H1 (cell line): Measurements from ENCODE around the gene VTN. TPM values are rescaled to one million over a fixed set of nuclear protein-coding genes. Genes with fewer than 3 reads are reported as not detected.

Experiments
- CTCF ChIA-PET: fragments of 300-600 bp; sonication (Branson Sonifier 250); formaldehyde crosslinking; loops from one replicate; lab custom pipeline; 2021; ENCODE audit not compliant: partially characterized antibody; lab: Charles Lee
- POLR2A ChIA-PET: fragments of 300-600 bp; sonication (Branson Sonifier 250); formaldehyde crosslinking; loops from one replicate; lab custom pipeline; 2021; ENCODE audit warnings: inconsistent platforms; ENCODE audit not compliant: partially characterized antibody; lab: Charles Lee
- DNase-seq, 2 experiments: peaks; one replicate each; pipeline versions ENCODE4 v3.0.0 to v3.0.0-alpha.2; 2010 to 2022; ENCODE audit warnings: low spot score in 2 of 2, low read depth in 1 of 2, mixed read lengths in 1 of 2
- FAIRE-seq: peaks from 2 replicates; lab custom pipeline; 2011; peaks lifted over from hg19 to GRCh38; lab: Jason Lieb, UNC
- H2AFZ ChIP-seq: 2 replicates; pipeline ENCODE4 v1.8.1; 2012; ENCODE audit warnings: low read length, inconsistent platforms
- H2AK5ac ChIP-seq: 2 replicates; pipeline ENCODE4 v1.6.1; 2013; ENCODE audit warnings: low read depth, low read length
- H2BK120ac ChIP-seq: replicated peaks from 2 replicates; pipeline ENCODE3; 2013; ENCODE audit warnings: low read depth, low read length, inconsistent platforms
- H2BK12ac ChIP-seq: 2 replicates; pipeline ENCODE4 v1.6.1; 2013; ENCODE audit warnings: low read depth, low read length
- H2BK15ac ChIP-seq: 2 replicates; pipeline ENCODE4 v1.6.1; 2013; ENCODE audit warnings: low read length
- H2BK20ac ChIP-seq: 2 replicates; pipeline ENCODE4 v1.6.1; 2013; ENCODE audit warnings: low read length
- H2BK5ac ChIP-seq: 2 replicates; pipeline ENCODE4 v1.6.1; 2013; ENCODE audit warnings: low read depth, low read length
- H3K14ac ChIP-seq: 2 replicates; pipeline ENCODE4 v1.6.1; 2013; ENCODE audit warnings: inconsistent platforms; ENCODE audit not compliant: insufficient read length
- H3K18ac ChIP-seq: 2 replicates; pipeline ENCODE4 v1.6.1; 2013; ENCODE audit warnings: low read length; ENCODE audit errors: extremely low read depth
- H3K23ac ChIP-seq: 2 replicates; pipeline ENCODE4 v1.6.1; 2013; ENCODE audit warnings: inconsistent platforms; ENCODE audit not compliant: insufficient read length
- H3K23me2 ChIP-seq: 2 replicates; pipeline ENCODE4 v1.6.1; 2013; ENCODE audit warnings: low read depth, low read length
- H3K27ac ChIP-seq: 2 replicates; pipeline ENCODE4 v1.6.1; 2011; ENCODE audit warnings: low read depth, low read length, inconsistent platforms
- H3K27me3 ChIP-seq, 4 experiments: replicated peaks in 1 of 4; 1 replicate in 1 of 4; 2 replicates in 3 of 4; pipeline versions ENCODE4 v1.6.1 to v1.8.1; 2011 to 2013; ENCODE audit warnings: low read length in 3 of 4, mild to moderate bottlenecking in 3 of 4, inconsistent platforms in 2 of 4, mixed read lengths in 2 of 4, moderate library complexity in 1 of 4; ENCODE audit not compliant: control insufficient read depth in 3 of 4, insufficient read depth in 3 of 4; ENCODE audit errors: extremely low read depth in 1 of 4
- H3K36me3 ChIP-seq, 4 experiments: 2 replicates each; pipeline versions ENCODE4 v1.6.1 to v1.8.1; 2011 to 2013; ENCODE audit warnings: mild to moderate bottlenecking in 4 of 4, low read length in 3 of 4, moderate library complexity in 2 of 4, control low read depth in 1 of 4, inconsistent platforms in 1 of 4; ENCODE audit not compliant: insufficient read depth in 4 of 4, control insufficient read depth in 2 of 4
- H3K4ac ChIP-seq: replicated peaks from 2 replicates; pipeline ENCODE3; 2013; ENCODE audit warnings: low read length, low read depth, mixed read lengths, inconsistent platforms; ENCODE audit not compliant: insufficient read length
- H3K4me1 ChIP-seq, 4 experiments: replicated peaks in 1 of 4; 1 replicate in 1 of 4; 2 replicates in 3 of 4; pipeline versions ENCODE4 v1.6.1 to v1.8.1; 2011 to 2013; ENCODE audit warnings: low read length in 3 of 4, inconsistent platforms in 2 of 4, mixed read lengths in 1 of 4; ENCODE audit not compliant: insufficient read depth in 4 of 4, control insufficient read depth in 3 of 4
- H3K4me2 ChIP-seq, 2 experiments: 2 replicates each; pipeline versions ENCODE4 v1.6.1 to v1.8.1; 2011 to 2013; ENCODE audit warnings: low read depth in 2 of 2, low read length in 2 of 2, control low read depth in 1 of 2, inconsistent platforms in 1 of 2, mild to moderate bottlenecking in 1 of 2; ENCODE audit not compliant: insufficient read depth in 1 of 2
- H3K4me3 ChIP-seq, 4 experiments: fragments of 200-600, 300-600 bp in 1 of 4; sonication (generic), shearing (Covaris generic), sonication (Bioruptor Twin) in 1 of 4; 2 replicates each; pipeline versions ENCODE4 v1.5.1 to v1.8.1; 2011 to 2016; ENCODE audit warnings: low read length in 4 of 4, low read depth in 3 of 4, control low read depth in 2 of 4, inconsistent platforms in 2 of 4, mild to moderate bottlenecking in 2 of 4, mixed read lengths in 1 of 4, moderate library complexity in 1 of 4; ENCODE audit not compliant: insufficient read depth in 2 of 4; ENCODE audit errors: extremely low read depth in 1 of 4
- H3K56ac ChIP-seq: replicated peaks from 2 replicates; pipeline ENCODE3; 2013; ENCODE audit warnings: low read depth, mild to moderate bottlenecking, mixed read lengths, low read length, inconsistent platforms; ENCODE audit not compliant: insufficient read length
- H3K79me1 ChIP-seq: 2 replicates; pipeline ENCODE4 v1.6.1; 2013; ENCODE audit warnings: low read depth, low read length, control low read depth
- H3K79me2 ChIP-seq, 2 experiments: 2 replicates each; pipeline versions ENCODE4 v1.6.1 to v1.8.1; 2012 to 2013; ENCODE audit warnings: low read length in 2 of 2, mild to moderate bottlenecking in 2 of 2, inconsistent platforms in 1 of 2; ENCODE audit not compliant: insufficient read depth in 2 of 2, control insufficient read depth in 1 of 2
- H3K9ac ChIP-seq, 4 experiments: replicated peaks in 1 of 4; 1 replicate in 1 of 4; 2 replicates in 3 of 4; pipeline versions ENCODE4 v1.6.1 to v1.8.1; 2011 to 2013; ENCODE audit warnings: low read depth in 3 of 4, low read length in 3 of 4, control low read depth in 2 of 4, mild to moderate bottlenecking in 2 of 4, moderate library complexity in 2 of 4, inconsistent platforms in 1 of 4; ENCODE audit errors: extremely low read depth in 1 of 4
- H3K9me3 ChIP-seq, 2 experiments: 2 replicates each; pipeline versions ENCODE4 v1.6.1 to v1.8.1; 2012 to 2013; ENCODE audit warnings: mild to moderate bottlenecking in 2 of 2, moderate library complexity in 2 of 2, control low read depth in 1 of 2, inconsistent platforms in 1 of 2, low read depth in 1 of 2, low read length in 1 of 2, mixed read lengths in 1 of 2; ENCODE audit not compliant: insufficient read depth in 2 of 2
- H4K20me1 ChIP-seq, 2 experiments: replicated peaks in 1 of 2; 2 replicates each; pipeline versions ENCODE3 to v1.8.1; 2011 to 2013; ENCODE audit warnings: inconsistent platforms in 2 of 2, low read length in 2 of 2, mild to moderate bottlenecking in 1 of 2; ENCODE audit not compliant: insufficient read depth in 2 of 2, control insufficient read depth in 1 of 2
- H4K5ac ChIP-seq: 2 replicates; pipeline ENCODE4 v1.6.1; 2013; ENCODE audit warnings: low read length, low read depth, mixed read lengths, inconsistent platforms; ENCODE audit not compliant: insufficient read length
- H4K8ac ChIP-seq: 2 replicates; pipeline ENCODE4 v1.8.0; 2013; ENCODE audit warnings: mild to moderate bottlenecking, moderate library complexity, low read length, inconsistent platforms; ENCODE audit not compliant: insufficient read depth; ENCODE audit errors: extremely low read depth
- H4K91ac ChIP-seq: replicated peaks from 2 replicates; pipeline ENCODE3; 2013; ENCODE audit warnings: low read length, mixed read lengths, inconsistent platforms; ENCODE audit not compliant: insufficient read length
- BACH1 ChIP-seq: IDR thresholded peaks from 2 replicates; pipeline ENCODE4 v1.6.1; 2012; ENCODE audit warnings: low read length, improper control_type of control experiment
- BRCA1 ChIP-seq: IDR thresholded peaks from 2 replicates; pipeline ENCODE4 v1.6.1; 2012; ENCODE audit warnings: low read depth, low read length, improper control_type of control experiment
- CREB1 ChIP-seq: IDR thresholded peaks from 2 replicates; pipeline ENCODE4 v1.6.1; 2012; ENCODE audit warnings: inconsistent platforms
- CTCF ChIP-seq, 3 experiments: IDR thresholded peaks; 1 replicate in 2 of 3; 2 replicates in 1 of 3; pipeline versions ENCODE4 v1.5.1 to v1.6.1; 2011; ENCODE audit warnings: low read length in 3 of 3, mild to moderate bottlenecking in 3 of 3, inconsistent platforms in 2 of 3, low read depth in 1 of 3, moderate library complexity in 1 of 3; ENCODE audit not compliant: insufficient read depth in 1 of 3; ENCODE audit errors: control extremely low read depth in 1 of 3
- EZH2 ChIP-seq: fragments of 200-600 bp; sonication (generic); IDR thresholded peaks from 2 replicates; pipeline ENCODE4 v1.7.1; 2012; ENCODE audit warnings: low read depth, mild to moderate bottlenecking, moderate library complexity, low read length, inconsistent platforms; ENCODE audit not compliant: severe bottlenecking
- FOSL1 ChIP-seq: IDR thresholded peaks from 2 replicates; pipeline ENCODE4 v1.6.1; 2011; ENCODE audit warnings: mild to moderate bottlenecking, low read depth, low read length, moderate library complexity; ENCODE audit not compliant: insufficient read depth
- GABPA ChIP-seq: IDR thresholded peaks from 2 replicates; pipeline ENCODE4 v1.6.1; 2011; ENCODE audit warnings: mild to moderate bottlenecking, low read length, moderate library complexity, borderline replicate concordance; ENCODE audit not compliant: insufficient read depth
- KDM4A ChIP-seq: IDR thresholded peaks from one replicate; pipeline ENCODE4 v1.7.1; 2012; ENCODE audit warnings: low read depth, mild to moderate bottlenecking, moderate library complexity, low read length, inconsistent platforms; ENCODE audit not compliant: severe bottlenecking
- MAFK ChIP-seq: IDR thresholded peaks from 2 replicates; pipeline ENCODE4 v1.6.1; 2012; ENCODE audit warnings: low read depth, mild to moderate bottlenecking, improper control_type of control experiment, low read length
- WGBS, 2 experiments: shearing (Covaris generic) in 1 of 2; methylation state at CpG; one replicate each; pipeline versions ENCODE4 v1.1.6 to v1.1.7; 2013 to 2015; ENCODE audit warnings: low lambda C conversion rate in 2 of 2, mixed read lengths in 2 of 2, inconsistent platforms in 1 of 2, low coverage in 1 of 2, missing lambda C conversion rate in 1 of 2; ENCODE audit not compliant: insufficient replicate concordance in 2 of 2, insufficient coverage in 1 of 2, insufficient read length in 1 of 2; ENCODE audit errors: extremely low coverage in 1 of 2, missing lambda C conversion rate in 1 of 2; 5-methylcytosine and 5-hydroxymethylcytosine counted together
- polyA plus RNA-seq, 7 experiments: library from polyadenylated mRNA; depleted of rRNA in 3 of 7; stranded (reverse) in 5 of 7; unstranded in 2 of 7; fragments of >200 nt in 5 of 7; fragments of 200-250 nt in 2 of 7; gene quantifications; 1 replicate in 5 of 7; 2 replicates in 1 of 7; 4 replicates in 1 of 7; pipeline versions ENCODE4 v1.2.1 to v1.2.3, GENCODE V29; 2011 to 2013; ENCODE audit warnings: missing spikeins in 2 of 7, mixed read lengths in 2 of 7
- total RNA-seq: library from RNA; stranded (reverse); fragmentation: NEBNext Ultra II Directional; extraction: Animal tissue kit (Norgen Biotek cat#: 25700); gene quantifications from 2 replicates; pipeline ENCODE4 v1.2.1, GENCODE V29; 2021
- TF ChIP-seq, protein P1 (sequence below): IDR thresholded peaks from 2 replicates; pipeline ENCODE4 v1.6.1; 2012; ENCODE audit warnings: inconsistent platforms

Gene VTN
- total and polyA plus RNA-seq, 2 of the 8 experiments (the other 6 are each of a cell fraction or from before 2014, with no cell fraction given): 0.18 TPM; not detected in 1

DNA sequence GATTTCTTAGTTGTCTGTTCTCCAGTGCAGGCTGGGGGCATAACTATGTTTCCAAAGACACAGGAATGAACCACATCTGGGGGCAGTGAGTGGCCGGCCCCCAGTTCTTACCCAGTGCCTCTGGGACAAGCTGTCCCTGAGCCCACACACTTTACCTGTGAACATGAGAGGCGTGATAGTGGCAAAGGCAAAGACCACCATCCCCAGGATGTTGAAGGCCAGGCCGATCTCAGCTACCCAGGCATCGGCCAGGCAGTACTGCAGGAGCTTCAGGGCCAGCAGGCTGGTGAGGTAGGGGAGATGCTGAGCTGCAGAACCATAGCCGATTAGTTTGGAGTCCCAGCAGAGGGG lies 34.3 kb upstream of the VTN start:
- FAIRE-seq (no peak), DNase-seq (no peak)
- Histone ChIP-seq H4K8ac (no peak overlapping the region), H3K27ac (no peak overlapping the region), H2AK5ac (peak overlapping the region; percentile 10; the same call in 1 of the 2 replicates), H3K36me3 (no peaks in the 10 kb centered on the region), H3K79me1 (no peaks in the 10 kb centered on the region; the same call in 1 of the 2 replicates), H3K23me2 (peaks cover 12% of the 10 kb centered on the region; the same call in 1 of the 2 replicates), H2BK5ac (peak overlapping the region; percentile 22; the same call in 1 of the 2 replicates), H3K9ac (no peak overlapping the region), H2BK20ac (peak overlapping the region; percentile 50; the same call in 1 of the 2 replicates), H3K4me2 (peak overlapping the region; percentile 78 to 90; a peak in 1 of 4 replicates), H2AFZ (no peak overlapping the region), H3K9me3 (no peaks in the 10 kb centered on the region), H3K23ac (no peak overlapping the region), H3K4me1 (peaks cover 32 to 64% (median 40%) of the 10 kb centered on the region in 4 experiments), H2BK12ac (peak overlapping the region; percentile 94; the same call in 1 of the 2 replicates), H3K4me3 (no peak overlapping the region), H3K14ac (no peak overlapping the region), H3K18ac (no peak overlapping the region), H2BK120ac (no peak overlapping the region), H3K56ac (no peak overlapping the region), H2BK15ac (peak overlapping the region; percentile 90), H3K79me2 (no peaks in the 10 kb centered on the region; a peak in 1 of 4 replicates), H3K4ac (no peak overlapping the region), H4K5ac (no peak overlapping the region), H4K20me1 (no peaks in the 10 kb centered on the region), H3K27me3 (peaks cover 0 to 39% (median 15%) of the 10 kb centered on the region in 4 experiments; a peak in 5 of 7 replicates), H4K91ac (no peak overlapping the region)
- CTCF ChIA-PET: interaction anchor here (0.6 to 5.8 kb wide), 12 partner anchors 8 to 149 kb away, joined by 3 to 52 read pairs (median 5); no protein-coding TSS in a partner anchor
- POLR2A ChIA-PET: interaction anchor here (0.9 to 12.8 kb wide), 6 partner anchors 9 to 76 kb away, joined by 3 to 135 read pairs (median 3); partner anchors contain the start of gene POLDIP2
- WGBS, 2 experiments: 97% methylated on average over 5 of the region's 5 CpGs; no CpG with 5 or more reads in 1 of the 2 experiments
- TF ChIP-seq GABPA (no peak), CTCF (IDR thresholded peaks at IDR 0.05; ENCODE audit: control extremely low read depth in 1 of 3, insufficient read depth in 1 of 3, low read depth in 1 of 3, low read length in 3 of 3) (no peak), EZH2 (no peak), KDM4A (no peak), BRCA1 (no peak), BACH1 (no peak), FOSL1 (no peak), CREB1 (no peak), MAFK (no peak)
- TF ChIP-seq, protein P1, sequence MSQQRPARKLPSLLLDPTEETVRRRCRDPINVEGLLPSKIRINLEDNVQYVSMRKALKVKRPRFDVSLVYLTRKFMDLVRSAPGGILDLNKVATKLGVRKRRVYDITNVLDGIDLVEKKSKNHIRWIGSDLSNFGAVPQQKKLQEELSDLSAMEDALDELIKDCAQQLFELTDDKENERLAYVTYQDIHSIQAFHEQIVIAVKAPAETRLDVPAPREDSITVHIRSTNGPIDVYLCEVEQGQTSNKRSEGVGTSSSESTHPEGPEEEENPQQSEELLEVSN: no peak
